Ovary (tissue), 3 donors: ENCODE results near the gene NUDT10.

Experiments
- CTCF ChIP-seq, 3 donors: fragments of 450-650 bp in 2 of 3; fragments of 200-600 bp in 1 of 3; IDR thresholded peaks; one replicate each; pipeline versions ENCODE4 v1.5.1 to v1.8.0; 2016 to 2022; ENCODE audit warnings: antibody characterized with exemption in 3 of 3, mild to moderate bottlenecking in 1 of 3
- EP300 ChIP-seq: sonication (generic); formaldehyde crosslinking; IDR thresholded peaks from one replicate; pipeline ENCODE4 v1.6.1; 2017; ENCODE audit warnings: antibody characterized with exemption
- donor health status: DM: no; HTN: no; CAD: no.

GRCh38 chrX:51296138-51296537, 36.5 kb upstream of the NUDT10 start:
- TF ChIP-seq CTCF (IDR thresholded peaks at IDR 0.05): no peak
- no peak for TF ChIP-seq EP300
